GM18868 (cell line): ENCODE measurements around the gene SMAD1.
"Not testable (repeated sequence)": the region's sequence is repeated elsewhere in the genome, so short reads cannot be mapped to it uniquely, and the experiment has no call there.

Experiments
- ATAC-seq: cut with Tn5 transposase; IDR thresholded peaks from one replicate; pipeline ENCODE4 v1.9.1; 2021; ENCODE audit warnings: mild to moderate bottlenecking, moderate library complexity; ENCODE audit not compliant: unreplicated experiment

The SMAD1 gene

GRCh38 chr4:145525291-145525740 lies 43.7 kb downstream of the SMAD1 start:
- no peak for ATAC-seq

GRCh38 chr4:145527773-145528172 lies 46.1 kb downstream of the SMAD1 start:
- ATAC-seq = no peak

GRCh38 chr4:145528601-145529000 lies 46.9 kb downstream of the SMAD1 start:
- no peak for ATAC-seq

- ATAC-seq = peak; percentile 61
Measured at GRCh38 chr4:145530189-145530588, 48.5 kb downstream of the SMAD1 start.

GRCh38 chr4:145530662-145531061 lies 49.0 kb downstream of the SMAD1 start:
- no peak for ATAC-seq

GRCh38 chr4:145531223-145531622 lies 49.6 kb downstream of the SMAD1 start:
- ATAC-seq = no peak

- no peak for ATAC-seq
Measured at GRCh38 chr4:145531859-145532258, 50.2 kb downstream of the SMAD1 start.

GRCh38 chr4:145533001-145533400 lies 51.3 kb downstream of the SMAD1 start:
- no peak for ATAC-seq

- not testable (repeated sequence) for ATAC-seq
Measured at GRCh38 chr4:145533415-145533814, 51.8 kb downstream of the SMAD1 start.

GRCh38 chr4:145533961-145534360 lies 52.3 kb downstream of the SMAD1 start:
- ATAC-seq = no peak

- no peak for ATAC-seq
Measured at GRCh38 chr4:145535202-145535601, 53.5 kb downstream of the SMAD1 start.

- ATAC-seq = no peak
Measured at GRCh38 chr4:145536044-145536443, 54.4 kb downstream of the SMAD1 start.

GRCh38 chr4:145538596-145538995 lies 56.9 kb downstream of the SMAD1 start:
- ATAC-seq = no peak

- no peak for ATAC-seq
Measured at GRCh38 chr4:145539671-145540070, 58.0 kb downstream of the SMAD1 start.

GRCh38 chr4:145540235-145540634 lies 58.6 kb downstream of the SMAD1 start:
- no peak for ATAC-seq

- no peak for ATAC-seq
Measured at GRCh38 chr4:145541346-145541745, 59.7 kb downstream of the SMAD1 start.

- no peak for ATAC-seq
Measured at GRCh38 chr4:145545031-145545430, 63.4 kb downstream of the SMAD1 start.

GRCh38 chr4:145545538-145546174 lies 64.0 kb downstream of the SMAD1 start:
- no peak for ATAC-seq

GRCh38 chr4:145546175-145546915 lies 64.7 kb downstream of the SMAD1 start:
- no peak for ATAC-seq

- no peak for ATAC-seq
Measured at GRCh38 chr4:145551660-145552059, 70.0 kb downstream of the SMAD1 start.

GRCh38 chr4:145552181-145552822 lies 70.6 kb downstream of the SMAD1 start:
- peak; percentile 85 for ATAC-seq

GRCh38 chr4:145553375-145553774 lies 71.7 kb downstream of the SMAD1 start:
- no peak for ATAC-seq
